NT2/D1 (cell line): ENCODE results near the gene PJA2.

ENCODE experiments used
- YY1 ChIP-seq: IDR thresholded peaks from 2 replicates; pipeline ENCODE4 v1.6.1; 2011; ENCODE audit not compliant: insufficient read length, insufficient read depth
- ZNF274 ChIP-seq: IDR thresholded peaks from 2 replicates; pipeline ENCODE4 v1.6.1; 2011; ENCODE audit warnings: mild to moderate bottlenecking, low read depth, low read length

- no peak for TF ChIP-seq YY1
- no peak for TF ChIP-seq ZNF274
Observed at GRCh38 chr5:109407913-109408312, 1.9 kb downstream of the PJA2 start.
